Middle frontal gyrus (tissue), 1 donor: ENCODE measurements around the gene TRAPPC4.

Experiments
- DNase-seq: peaks from one replicate; pipeline ENCODE4 v3.0.0-alpha.2; 2015; ENCODE audit warnings: low spot score; ENCODE audit errors: extremely low spot score

The TRAPPC4 gene

GRCh38 chr11:119065369-119065768, 46.8 kb downstream of the TRAPPC4 start:
- DNase-seq: no peak

- peak; percentile 95 for DNase-seq
Measured at GRCh38 chr11:119067371-119068222, 49.0 kb downstream of the TRAPPC4 start, which contains the start of gene VPS11. TSS of gene VPS11 (plus strand) at chr11:119067818. CDS start at chr11:119067824, 6 bp downstream.
